HG03342 (cell line): ENCODE data around the gene PER3.

Experiments
- ATAC-seq: cut with Tn5 transposase; IDR thresholded peaks from one replicate; pipeline ENCODE4 v1.9.1; 2021; ENCODE audit warnings: mild to moderate bottlenecking, moderate library complexity; ENCODE audit not compliant: unreplicated experiment

The PER3 gene

DNA sequence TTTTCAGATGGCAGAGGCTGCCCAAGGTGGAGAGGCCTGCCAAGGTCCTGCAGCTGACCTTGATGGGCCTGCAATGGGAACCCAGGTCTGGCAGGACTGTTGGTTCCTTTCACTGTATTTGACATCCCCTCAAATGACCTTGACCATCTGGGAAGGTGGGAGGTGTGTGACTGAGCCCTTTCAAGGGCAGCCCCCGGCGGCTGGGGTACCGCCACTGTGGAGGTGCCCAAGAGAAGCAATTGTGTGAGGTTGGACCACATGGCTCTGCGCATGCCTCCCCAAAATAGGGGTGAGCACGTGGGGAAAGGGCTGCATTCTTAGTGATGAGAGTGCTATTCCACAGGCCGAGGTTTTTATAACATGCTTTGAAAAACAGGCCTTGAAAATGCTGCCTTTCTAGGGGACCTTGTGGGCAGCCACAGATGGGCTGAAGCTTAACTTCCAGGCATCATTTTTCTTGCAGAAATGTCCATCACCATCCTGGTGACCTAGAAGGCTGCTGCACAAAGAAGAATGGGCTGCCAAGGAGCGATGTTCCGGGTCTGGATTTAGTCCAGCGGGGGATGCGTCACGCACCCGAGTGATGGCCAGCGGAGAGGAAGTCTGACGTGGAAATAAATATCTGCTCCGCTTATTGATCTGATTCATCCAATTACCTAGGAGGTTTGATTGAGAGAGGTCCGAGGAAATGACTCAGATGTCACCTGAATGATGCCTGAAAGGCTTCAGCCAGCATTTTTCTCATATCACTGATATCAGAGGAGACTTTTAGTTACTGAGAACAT is 85.2 kb downstream of the PER3 start:
- no peak for ATAC-seq

DNA sequence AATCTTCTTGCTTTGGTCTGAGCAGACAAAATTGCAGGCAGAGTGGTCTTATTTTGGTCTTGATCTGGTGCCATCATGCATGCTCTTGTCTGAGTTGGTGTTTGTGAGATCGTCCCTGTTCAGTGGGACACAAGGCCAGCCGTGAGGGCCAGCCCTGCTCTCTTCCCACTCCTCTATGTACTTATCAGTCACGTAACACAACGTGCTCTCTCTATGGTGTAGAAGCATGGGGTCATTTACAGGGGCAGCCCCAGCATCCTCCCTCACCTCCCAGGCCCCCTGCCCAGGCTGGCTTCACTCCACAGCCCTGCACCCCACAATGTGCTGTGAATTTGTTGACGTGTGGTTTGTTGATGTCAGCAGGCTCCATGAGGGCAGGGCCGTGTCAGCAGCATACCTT is 87.0 kb downstream of the PER3 start:
- ATAC-seq: no peak

DNA sequence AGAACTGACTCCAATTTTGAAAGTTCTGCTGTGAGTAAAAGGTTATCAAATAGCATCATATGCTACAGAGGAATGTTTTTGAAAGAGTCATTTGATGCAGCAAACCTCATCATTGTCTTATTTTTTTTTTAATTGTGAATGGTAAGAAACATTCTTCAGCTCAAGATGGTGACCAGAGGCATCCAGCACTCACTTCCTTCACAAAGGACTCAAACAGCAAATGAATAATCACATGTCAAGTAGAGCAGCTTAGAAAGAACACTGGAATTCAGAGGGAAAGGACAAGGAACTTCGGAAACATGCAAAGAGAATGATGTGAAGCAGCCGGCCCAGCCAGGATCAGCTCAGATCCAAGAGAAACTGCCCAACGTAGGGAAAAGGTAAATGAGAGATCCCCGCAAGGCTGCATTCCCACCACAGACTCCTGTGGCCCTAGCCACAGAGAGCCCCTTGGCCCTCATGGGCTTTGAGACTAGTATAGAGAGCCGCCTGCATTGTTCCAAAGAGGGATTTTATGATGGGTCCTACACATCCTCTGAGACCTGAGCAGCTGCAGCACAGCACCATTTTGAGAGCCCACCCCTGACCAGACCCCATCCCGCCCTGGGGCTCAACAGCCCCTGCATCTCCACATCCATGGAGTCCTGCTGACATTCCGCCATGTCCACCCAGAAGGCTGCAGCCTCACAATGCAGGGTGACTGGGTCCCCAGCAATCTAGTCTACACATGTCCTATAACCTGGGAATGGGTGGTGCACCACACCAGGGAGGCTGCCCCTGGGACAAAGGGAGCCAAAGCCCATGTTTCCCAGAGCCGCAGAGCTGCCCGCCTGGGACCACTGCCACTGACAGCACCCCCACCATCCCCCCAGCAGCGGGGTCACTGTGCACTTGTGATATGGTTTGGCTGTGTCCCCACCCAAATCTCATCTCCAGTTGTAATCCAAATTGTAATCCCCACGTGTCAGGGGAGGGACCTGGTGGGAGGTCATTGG is 90.0 kb downstream of the PER3 start:
- no peak for ATAC-seq

DNA sequence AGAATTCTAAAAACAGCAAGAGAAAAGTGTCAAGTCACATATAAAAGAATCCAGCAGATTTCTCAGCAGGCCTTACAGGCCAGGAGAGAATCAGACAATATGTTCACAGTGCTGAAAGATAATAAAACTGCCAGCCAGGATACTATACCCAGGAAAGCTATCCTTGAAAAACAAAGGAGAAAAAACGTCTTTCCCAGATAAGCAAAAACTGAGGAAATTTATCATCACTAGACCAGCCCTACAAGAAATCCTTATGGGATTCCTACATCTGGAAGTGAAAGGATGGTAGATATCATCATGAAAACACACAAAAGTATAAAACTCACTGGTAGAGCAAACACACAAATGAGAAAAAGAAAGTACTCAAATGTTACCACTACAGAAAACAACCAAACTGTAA is 93.9 kb downstream of the PER3 start:
- ATAC-seq: no peak

DNA sequence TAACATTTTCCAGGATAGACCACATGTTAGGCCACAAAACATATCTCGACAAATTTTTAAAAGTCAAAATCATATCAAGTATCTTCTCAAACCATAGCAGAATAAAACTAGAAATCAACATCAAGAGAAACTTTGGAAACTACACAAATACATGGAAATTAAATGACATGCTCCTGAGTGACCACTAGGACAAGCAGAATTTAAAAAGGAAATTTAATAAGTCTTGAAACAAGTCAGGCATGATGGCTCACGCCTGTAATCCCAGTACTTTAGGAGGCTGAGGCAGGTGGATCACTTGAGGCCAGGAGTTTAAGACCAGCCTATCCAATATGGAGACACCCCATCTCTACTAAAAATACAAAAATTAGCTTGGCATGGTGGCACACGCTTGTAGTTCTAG is 95.1 kb downstream of the PER3 start:
- ATAC-seq: no peak

DNA sequence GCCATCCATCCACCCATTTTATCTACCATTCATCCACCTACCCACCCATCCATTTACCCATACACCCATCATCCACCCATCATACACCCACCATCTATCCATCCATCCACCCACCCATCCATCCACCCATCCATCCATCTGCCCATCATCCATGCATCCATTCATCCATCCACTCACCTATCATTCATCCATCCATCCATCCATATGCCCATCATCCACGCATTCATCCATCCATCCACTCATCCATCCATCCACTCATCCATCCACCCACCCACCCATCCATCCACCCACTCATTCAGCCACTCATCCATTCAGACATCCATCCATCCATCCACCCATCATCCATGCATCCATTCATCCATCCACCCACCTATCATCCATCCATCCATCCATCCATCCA is 100.7 kb downstream of the PER3 start:
- no peak for ATAC-seq

DNA sequence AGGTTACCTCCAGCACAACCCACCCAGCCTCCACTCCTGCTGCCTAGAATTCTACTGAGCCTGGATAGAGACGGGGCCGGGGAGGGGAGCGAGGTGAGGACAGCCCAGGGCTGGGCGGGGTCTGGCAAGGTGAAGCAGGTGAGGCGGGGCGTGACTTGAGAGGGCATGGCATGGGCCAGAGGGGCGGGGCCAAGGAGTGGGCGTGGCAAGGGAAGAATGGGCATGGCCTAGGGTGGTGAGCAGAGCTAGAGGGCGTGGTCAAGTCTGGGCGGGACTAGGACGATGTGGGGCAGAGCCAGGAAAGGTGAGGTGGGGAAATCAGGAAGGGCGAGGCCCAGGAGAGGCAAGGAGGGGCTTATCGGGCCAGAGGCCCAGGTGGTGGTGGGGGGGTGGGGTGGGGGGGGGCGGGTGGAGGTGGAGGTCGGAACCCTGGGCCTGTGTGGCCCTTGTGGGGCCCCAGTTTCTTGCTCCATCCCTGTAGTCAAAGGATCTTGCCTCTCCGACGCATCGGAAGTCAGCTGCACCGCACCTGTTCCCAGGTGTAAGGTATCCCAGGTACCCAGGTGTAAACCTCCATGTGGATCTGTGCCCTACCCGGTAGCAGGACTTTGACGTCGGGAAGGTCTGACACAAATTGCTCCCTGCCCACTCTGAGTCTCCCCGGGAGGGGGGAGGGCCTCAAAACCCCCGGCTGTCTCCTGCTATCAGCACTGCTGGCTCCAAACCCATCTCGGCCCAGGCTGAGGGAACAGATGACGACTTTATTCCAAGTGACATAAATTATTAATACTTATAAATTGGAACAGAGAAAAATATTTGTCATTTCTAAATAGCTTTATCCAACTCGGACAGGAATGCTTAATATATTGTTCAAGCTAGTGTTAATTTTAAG is 101.7 kb downstream of the PER3 start:
- no peak for ATAC-seq

DNA sequence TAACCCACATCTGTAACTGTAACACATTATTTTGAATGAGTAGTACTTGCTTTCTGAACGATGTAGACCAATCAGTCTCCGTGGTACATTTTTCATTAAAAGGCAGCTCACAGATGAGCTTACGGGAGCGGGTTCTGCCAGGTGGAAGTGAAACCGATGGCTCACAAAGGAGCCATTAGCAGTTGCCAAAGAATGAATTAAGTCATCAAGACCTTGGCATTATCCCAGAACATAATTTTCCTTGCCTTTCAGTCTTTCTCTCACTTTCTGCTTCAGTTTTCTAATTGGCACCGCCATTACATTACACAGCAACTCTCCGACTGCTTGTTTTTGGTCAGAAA is 102.3 kb downstream of the PER3 start:
- no peak for ATAC-seq

DNA sequence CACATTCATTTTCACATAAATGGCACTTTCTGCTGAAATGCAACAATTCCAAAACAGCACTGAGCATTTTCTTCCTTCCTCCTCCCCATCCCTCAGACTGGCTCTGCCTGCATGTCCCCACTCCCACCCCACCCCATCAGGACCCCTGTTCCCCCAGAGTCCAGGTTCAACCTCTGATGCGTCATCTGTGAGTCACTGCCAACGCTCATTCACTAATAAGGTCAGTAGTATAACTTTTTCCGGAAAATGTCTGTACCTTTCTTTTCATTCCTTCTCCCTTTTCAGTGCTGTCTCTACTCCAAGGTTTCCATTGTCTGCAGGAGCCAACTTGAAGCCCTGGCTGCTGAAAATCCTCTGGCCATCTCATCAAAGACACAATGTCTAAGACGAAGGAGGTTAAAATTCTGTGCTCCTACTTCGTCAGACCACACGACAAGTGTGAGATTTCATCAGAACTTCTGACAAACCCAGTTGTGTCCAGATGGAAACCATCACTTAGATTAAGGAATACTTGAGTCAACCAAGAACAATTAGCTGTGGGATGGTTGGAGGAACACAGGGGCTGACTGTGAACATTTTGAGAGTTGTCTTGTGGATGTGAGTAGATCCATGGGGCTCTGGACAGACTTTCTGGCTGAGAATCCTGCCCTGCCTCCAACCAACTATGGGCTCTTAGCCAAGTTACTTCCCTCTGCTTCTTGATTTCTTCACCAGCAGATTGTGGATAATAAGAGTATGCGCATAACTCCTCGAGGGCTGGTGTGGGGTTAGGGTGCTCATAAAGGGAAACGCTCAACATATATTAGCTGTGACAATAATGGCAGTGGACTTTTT is 104.4 kb downstream of the PER3 start:
- ATAC-seq: no peak

DNA sequence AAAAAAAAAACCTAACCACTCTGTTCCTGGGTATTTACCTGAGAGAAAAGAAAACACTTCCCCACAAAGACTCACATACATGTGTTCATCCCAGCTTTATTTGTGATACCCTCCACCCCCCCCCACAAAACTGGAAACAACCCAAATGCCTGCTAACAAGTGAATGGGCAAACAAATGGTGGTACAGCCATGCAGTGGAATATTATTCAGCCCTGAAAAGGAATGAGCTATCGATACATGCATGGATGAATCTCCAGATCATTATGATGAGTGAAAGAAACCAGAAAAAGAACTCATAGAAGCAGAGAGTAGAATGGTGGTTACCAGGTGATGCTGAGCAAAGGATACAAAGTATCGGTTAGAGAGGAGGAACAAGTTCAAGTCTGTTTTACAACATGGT is 106.8 kb downstream of the PER3 start:
- ATAC-seq: no peak

DNA sequence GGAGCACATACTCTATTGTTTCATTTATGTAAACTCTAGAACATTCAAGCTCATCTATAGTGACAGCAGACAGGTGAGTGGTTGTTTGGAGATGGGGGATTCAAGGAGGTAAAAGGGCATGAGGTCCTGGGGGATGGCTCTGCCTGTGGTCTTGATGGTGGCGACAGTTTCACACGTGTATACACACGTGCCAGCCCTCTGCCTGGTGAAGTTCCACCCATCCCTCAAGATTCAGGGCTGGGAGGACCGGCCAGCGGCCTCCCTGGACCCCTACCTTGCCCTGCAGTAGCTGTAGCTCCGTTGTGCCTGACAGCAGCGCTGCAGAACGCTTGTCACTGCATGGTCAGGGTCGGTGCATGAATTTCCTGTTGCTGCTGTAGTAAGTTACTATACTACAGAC is 107.7 kb downstream of the PER3 start:
- ATAC-seq: no peak

DNA sequence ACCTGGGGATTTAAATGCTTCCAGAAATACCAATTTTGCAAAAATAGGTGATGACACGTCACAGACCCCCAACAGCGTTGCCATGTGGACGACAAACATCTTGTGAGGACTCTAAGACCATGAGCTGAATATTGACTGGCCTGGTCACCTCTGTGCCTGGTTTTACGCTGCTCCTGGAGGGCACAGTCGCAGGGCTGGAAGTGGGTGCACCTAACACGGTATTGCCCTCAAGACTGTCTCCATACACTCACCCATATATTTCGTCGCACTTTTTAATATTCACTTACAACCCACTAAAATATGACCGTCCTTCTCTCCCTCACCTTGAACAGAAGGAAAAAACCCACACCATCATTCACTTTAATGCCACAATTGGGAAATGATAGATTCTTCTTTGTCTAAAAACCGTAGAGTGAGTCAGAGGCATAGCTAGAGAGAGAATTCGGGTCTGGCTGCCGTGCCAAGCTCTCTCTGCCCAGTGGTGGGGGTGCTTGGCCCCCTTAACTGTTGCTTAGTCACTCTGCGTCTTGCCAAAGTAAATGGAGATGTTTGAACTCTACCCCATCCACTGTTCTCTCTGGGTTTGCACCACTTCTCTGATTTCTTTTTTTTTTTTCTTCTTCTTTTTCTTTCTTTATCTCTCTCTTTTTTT is 109.6 kb downstream of the PER3 start:
- no peak for ATAC-seq
